Effector CD8-positive, alpha-beta T cell (primary cell): ENCODE measurements around the gene TACR1.
"Not testable (repeated sequence)": the region's sequence is repeated elsewhere in the genome, so short reads cannot be mapped to it uniquely, and the experiment has no call there.

Experiments
- DNase-seq: peaks from one replicate; lab custom pipeline; 2025; lab: John Stamatoyannopoulos, UW

The TACR1 gene

DNA sequence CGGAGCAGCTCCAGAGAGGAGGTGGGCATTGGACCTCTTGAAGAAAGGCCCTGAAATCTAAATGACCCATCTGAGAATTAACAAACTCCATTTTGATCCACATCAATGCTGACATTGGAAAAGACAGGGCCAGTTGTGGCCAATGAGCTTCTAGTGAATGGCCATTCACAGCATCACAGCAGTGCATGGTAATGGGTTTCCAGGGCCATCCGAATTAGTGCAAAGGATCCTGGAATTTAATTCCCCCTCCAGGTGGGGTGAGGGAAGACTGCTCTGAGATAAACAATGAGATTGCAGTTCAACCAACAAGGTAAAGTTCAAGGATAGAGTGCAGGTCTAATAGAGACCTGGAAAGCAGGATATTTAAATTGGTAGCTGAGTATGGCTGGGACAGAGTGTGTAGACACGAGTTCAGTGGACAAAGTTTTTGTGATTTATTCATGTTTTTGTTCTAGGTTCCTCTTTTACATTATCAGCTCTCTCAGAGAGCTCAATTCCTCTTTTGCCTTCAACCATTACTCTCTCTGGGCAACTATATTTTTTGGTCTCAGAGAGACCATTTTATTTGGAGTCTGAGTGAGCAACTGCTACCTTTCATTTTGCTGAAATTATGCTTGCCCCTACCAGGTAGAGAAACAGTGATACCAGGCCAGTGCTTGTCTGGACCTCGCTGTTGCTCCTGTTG is 5.0 kb downstream of the TACR1 start:
- no peak for DNase-seq

GRCh38 chr2:75192496-75192895 is 6.8 kb downstream of the TACR1 start:
- no peak for DNase-seq

DNA sequence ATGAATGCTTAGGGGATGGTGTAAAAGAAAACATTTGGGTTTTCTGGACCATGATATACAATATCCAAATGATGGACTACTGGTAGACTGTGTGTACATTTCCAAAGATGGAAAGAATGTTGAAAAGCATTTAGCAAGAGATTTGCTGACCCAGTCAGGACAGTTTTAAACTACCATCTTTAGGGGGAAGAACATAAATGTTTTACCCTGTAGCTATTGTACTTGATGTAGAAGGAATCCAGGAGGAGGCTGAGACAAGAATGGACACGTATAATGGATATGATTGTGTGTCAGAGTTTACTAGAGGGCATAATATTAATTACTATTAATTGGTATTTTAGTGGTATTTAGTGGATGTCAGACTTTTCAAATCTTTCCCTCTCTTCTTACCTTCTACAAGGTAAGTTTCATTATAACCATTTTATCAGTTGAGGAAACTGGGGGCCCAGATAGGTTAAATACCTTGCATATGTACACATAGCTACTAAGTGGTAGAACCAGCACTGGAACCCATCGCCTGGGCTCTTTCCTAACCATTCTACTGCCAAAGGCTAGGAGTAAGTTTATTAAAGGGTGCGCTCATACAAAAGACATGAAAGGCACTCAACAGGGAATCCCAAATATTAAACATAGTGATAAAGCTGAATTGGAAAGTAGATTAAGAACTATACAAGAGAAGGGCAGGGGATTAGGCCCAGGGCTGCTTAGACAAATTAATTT is 8.9 kb downstream of the TACR1 start:
- no peak for DNase-seq

DNA sequence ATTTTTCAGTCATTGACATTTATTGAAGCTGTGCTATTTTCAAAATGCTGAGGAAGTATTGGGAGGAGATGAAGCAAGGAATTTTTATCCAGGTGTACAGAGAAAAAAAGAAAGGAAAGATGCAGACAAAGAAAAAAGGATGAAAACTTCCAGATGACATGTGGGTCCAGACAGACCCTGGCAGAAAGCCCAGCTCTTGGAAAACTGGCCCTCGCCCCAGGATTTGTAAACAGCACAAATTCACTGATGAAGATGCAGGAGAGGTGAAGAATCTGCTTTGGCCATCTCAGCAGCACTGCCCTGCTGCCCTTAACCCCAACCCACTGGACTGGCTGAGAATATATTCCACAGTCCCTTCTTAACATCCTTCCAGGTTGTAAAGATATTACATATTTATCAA is 12.5 kb downstream of the TACR1 start:
- no peak for DNase-seq

GRCh38 chr2:75182606-75183005 is 16.7 kb downstream of the TACR1 start:
- DNase-seq: no peak

GRCh38 chr2:75180476-75180875 is 18.8 kb downstream of the TACR1 start:
- no peak for DNase-seq

DNA sequence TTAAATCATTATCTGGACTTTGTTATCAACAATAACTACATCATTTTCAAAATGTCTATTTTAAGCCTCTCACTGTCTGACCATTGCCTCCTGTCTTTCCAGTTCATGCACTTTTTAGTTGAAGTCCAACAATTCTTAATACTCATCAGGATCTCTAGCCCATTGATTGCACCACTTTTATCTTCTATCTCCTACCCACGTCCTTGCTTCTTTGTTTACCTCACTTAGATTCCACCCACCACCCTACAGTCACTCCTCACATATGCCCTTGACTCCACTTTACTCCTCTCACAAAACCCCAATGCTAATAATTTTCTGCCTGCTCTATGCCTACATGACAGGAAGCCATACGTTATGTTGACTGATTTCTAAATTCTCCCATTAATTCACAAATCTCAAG is 21.9 kb downstream of the TACR1 start:
- no peak for DNase-seq

GRCh38 chr2:75175456-75175855 is 23.9 kb downstream of the TACR1 start:
- no peak for DNase-seq

DNA sequence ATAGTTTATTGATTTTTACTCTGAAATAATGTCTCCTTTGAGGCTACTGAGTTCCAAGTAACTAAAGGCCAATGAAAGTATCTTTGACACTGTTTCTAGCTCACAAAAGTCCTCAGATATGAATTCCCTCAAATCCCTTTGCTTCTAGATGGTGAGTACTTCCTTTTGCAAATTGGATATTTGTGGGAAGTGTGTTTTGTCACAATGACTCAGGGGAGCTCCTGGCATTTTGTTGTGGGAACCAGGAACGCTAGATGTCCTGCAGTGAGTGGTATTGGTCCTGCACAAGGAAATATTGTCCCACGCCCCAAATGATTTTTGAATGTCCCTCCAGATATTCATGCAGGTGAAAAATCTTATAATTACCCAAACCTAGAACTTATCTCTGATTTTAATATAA is 24.3 kb downstream of the TACR1 start:
- DNase-seq: no peak

- DNase-seq: no peak
Measured at GRCh38 chr2:75174519-75174918, 24.8 kb downstream of the TACR1 start.

- DNase-seq: no peak
Measured at GRCh38 chr2:75173740-75174139, 25.6 kb downstream of the TACR1 start.

DNA sequence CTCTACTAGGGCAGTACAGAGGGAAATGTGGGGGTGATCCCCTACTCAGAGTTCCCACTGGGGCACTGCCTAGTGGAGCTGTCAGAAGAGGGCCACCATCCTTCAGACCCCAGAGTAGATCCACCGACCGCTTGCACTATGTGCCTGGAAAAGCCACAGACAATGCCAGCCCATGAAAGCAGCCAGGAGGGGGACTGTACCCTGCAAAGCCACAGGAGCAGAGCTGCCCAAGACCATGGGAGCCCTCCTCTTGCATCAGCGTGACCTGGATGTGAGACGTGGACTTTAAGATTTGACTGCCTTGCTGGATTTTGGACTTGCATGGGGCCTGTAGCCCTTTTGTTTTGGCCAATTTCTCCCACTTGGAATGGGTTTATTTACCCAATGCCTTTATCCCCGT is 27.9 kb downstream of the TACR1 start:
- DNase-seq: not testable (repeated sequence)

DNA sequence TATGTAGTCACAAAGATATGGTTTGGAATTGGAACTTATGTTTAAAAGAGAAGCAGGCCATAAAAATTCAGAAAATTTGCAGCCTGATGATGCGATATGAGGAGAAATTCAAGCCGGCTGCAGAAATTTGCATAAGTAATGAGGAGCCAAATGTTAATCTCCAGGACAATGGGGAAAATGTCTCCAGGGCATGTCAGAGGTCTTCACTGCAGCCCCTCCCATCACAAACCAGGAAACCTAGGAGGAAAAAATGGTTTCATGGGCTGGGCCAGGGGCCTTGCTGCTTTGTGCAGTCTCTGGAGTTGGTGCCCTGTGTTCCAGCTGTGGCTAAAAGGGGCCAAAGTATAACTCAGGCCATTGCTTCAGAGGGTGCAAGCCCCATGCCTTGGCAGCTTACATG is 28.4 kb downstream of the TACR1 start:
- no peak for DNase-seq

GRCh38 chr2:75168186-75168585 is 31.1 kb downstream of the TACR1 start:
- DNase-seq: no peak

DNA sequence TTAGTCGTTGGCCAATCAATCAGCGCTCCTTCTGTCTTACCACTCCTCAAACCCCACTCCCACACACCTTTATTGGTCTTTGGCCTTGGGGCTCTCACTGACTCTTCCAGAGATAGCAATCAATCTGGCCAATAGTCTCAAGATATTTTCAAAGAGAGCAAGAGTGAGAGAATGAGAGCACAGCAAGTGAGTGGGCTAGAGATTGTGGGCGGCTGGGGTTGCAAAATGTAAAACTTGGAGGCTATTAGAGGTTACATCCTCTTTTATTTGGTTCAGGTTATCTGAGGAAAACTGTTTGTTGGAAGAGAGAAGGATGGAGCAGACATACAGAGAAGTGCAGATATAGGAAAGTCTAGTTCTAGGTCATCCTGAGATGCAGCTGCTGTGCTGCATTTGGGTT is 32.8 kb downstream of the TACR1 start:
- DNase-seq: no peak

DNA sequence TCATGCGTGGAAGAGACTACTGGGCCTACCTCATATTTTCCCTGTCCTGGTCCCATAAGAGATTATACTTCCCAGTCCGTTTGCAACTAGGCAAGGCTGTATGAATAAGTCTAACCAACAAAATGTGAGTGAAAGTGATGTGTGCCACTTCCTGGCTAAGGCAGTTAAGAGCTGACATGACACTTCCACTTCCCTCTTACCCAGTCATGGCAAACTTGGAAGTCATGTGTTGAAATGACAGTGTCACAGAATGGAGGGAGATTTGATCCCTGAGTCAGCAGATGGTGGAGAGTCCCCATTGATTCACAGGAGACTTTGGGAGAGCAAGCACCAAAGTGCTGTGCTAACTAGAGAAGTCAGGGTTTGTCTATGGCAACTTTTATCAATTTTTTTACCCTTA is 36.4 kb downstream of the TACR1 start:
- no peak for DNase-seq

GRCh38 chr2:75162259-75162658 is 37.1 kb downstream of the TACR1 start:
- no peak for DNase-seq

GRCh38 chr2:75157435-75157834 is 41.9 kb downstream of the TACR1 start:
- DNase-seq: no peak

GRCh38 chr2:75155115-75155514 is 44.2 kb downstream of the TACR1 start:
- DNase-seq: no peak

- no peak for DNase-seq
Measured at GRCh38 chr2:75153221-75153620, 46.1 kb downstream of the TACR1 start.

GRCh38 chr2:75152243-75152642 is 47.1 kb downstream of the TACR1 start:
- DNase-seq: not testable (repeated sequence)

DNA sequence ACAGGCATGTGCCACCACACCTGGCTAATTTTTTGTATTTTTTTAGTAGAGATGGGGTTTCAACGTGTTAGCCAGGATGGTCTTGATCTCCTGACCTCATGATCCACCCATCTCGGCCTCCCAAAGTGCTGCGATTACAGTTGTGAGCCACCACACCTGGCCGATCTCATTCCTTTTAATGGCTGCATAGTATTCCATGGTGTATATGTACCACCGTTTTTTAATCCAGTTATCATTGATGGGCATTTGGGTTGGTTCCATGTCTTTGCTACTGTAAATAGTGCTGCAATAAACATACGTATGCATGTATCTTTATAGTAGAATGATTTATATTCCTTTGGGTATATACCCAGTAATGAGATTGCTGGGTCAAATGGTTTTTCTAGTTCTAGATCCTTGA is 51.4 kb downstream of the TACR1 start:
- DNase-seq: not testable (repeated sequence)

DNA sequence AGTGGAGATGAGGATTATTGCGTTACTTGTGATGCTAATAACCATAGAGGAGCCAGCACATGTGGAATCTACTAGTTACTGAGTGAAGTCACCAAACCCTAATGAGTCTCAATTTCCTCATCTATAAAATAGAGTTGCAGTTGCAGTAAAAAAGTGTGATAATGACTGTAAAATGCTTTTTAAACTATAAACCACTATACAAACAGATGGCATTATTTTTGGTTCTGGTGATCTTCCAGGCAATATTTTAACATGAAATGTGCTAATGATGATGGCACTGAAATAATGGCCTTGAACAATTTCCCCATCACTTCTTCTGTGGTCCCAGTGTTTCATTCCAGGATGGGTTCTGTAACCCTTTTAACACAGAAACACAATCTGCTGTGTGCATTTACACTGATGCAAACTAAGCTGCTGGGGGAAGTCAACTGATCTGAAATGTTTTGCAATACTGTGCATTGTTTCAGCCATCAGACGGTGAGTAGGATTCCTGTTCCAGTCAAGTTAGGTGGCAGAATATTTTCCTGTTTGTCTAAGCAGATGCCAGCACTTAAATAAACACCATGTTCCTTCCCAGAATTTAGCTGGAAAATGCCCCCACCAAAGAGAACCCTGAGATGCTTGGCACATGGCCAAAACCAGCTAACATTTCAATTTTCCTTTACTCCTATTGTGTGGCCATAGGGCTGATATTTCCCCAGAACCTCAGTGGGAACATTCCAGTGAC is 52.6 kb downstream of the TACR1 start:
- DNase-seq: no peak
